A549 (cell line): ENCODE data around the gene GNG12. TPM values are rescaled to one million over a fixed set of nuclear protein-coding genes. Genes with fewer than 3 reads are reported as not detected.

Experiments
- ATAC-seq, 2 experiments: fragments of 200-7000 bp in 1 of 2; fragments of >200 bp in 1 of 2; cut with Nextera tagmentation in 1 of 2; cut with Tn5 transposase in 1 of 2; 3 replicates each; pipeline versions ENCODE4 v1.8.0 to v1.9.1; 2018 to 2020; ENCODE audit warnings: mild to moderate bottlenecking in 1 of 2, moderate library complexity in 1 of 2
- CTCF ChIA-PET: fragments of 300-600 bp; sonication (Branson Sonifier 250); formaldehyde crosslinking; extraction: SDS; loops from one replicate; lab custom pipeline; 2021; ENCODE audit warnings: antibody characterized with exemption, inconsistent platforms; lab: Yijun Ruan, JAX
- POLR2A ChIA-PET: fragments of 350-600 bp; formaldehyde crosslinking; extraction: SDS; loops from one replicate; lab custom pipeline; 2021; ENCODE audit warnings: antibody characterized with exemption, inconsistent platforms; lab: Yijun Ruan, JAX
- DNase-seq, 2 experiments: peaks; one replicate each; pipeline versions ENCODE4 v3.0.0 to v3.0.0-alpha.2; 2011 to 2016; ENCODE audit warnings: low read depth in 1 of 2, low spot score in 1 of 2
- FAIRE-seq: peaks from 2 replicates; lab custom pipeline; 2011; peaks lifted over from hg19 to GRCh38; lab: Jason Lieb, UNC
- H3K27ac ChIP-seq, 2 experiments: fragments of >200 bp; sonication (Bioruptor Twin); formaldehyde crosslinking; 3 replicates each; pipeline ENCODE4 v1.5.1; 2016 to 2017
- H3K4me1 ChIP-seq: fragments of >200 bp; sonication (Bioruptor Twin); formaldehyde crosslinking; 3 replicates; pipeline ENCODE4 v1.6.1; 2016
- H3K4me2 ChIP-seq: fragments of >200 bp; sonication (Bioruptor Twin); formaldehyde crosslinking; 3 replicates; pipeline ENCODE4 v1.6.1; 2016
- H3K4me3 ChIP-seq: fragments of >200 bp; sonication (Bioruptor Twin); formaldehyde crosslinking; 3 replicates; pipeline ENCODE4 v1.5.1; 2016
- H3K9me3 ChIP-seq: fragments of >200 bp; sonication (Bioruptor Twin); formaldehyde crosslinking; 3 replicates; pipeline ENCODE4 v1.6.1; 2016
- ATOH8 ChIP-seq: fragments of 250-450 bp; sonication (Bioruptor Pico); IDR thresholded peaks from 2 replicates; pipeline ENCODE4 v1.5.0; 2020; ENCODE audit warnings: low read depth, mild to moderate bottlenecking, moderate library complexity
- BHLHE40 ChIP-seq: IDR thresholded peaks from 2 replicates; pipeline ENCODE4 v1.6.1; 2012; ENCODE audit warnings: low read depth, low read length, inconsistent platforms
- CHD4 ChIP-seq: fragments of 200-600 bp; sonication (generic); IDR thresholded peaks from 2 replicates; pipeline ENCODE4 v1.6.1; 2016; ENCODE audit warnings: antibody characterized with exemption, mild to moderate bottlenecking, borderline replicate concordance
- E2F6 ChIP-seq: IDR thresholded peaks from 2 replicates; pipeline ENCODE4 v1.6.1; 2012; ENCODE audit warnings: low read depth, borderline replicate concordance
- EHMT2 ChIP-seq: fragments of 200-600 bp; sonication (generic); IDR thresholded peaks from 2 replicates; pipeline ENCODE4 v1.6.1; 2016; ENCODE audit warnings: antibody characterized with exemption, low read depth, mild to moderate bottlenecking, moderate library complexity
- FOXS1 ChIP-seq: fragments of 250-450 bp; sonication (Bioruptor Pico); IDR thresholded peaks from 2 replicates; pipeline ENCODE4 v1.5.0; 2020; ENCODE audit warnings: mild to moderate bottlenecking, moderate library complexity
- GATA3 ChIP-seq: IDR thresholded peaks from 2 replicates; pipeline ENCODE4 v1.6.1; 2012; ENCODE audit warnings: borderline replicate concordance
- HDAC2 ChIP-seq: fragments of 200-600 bp; sonication (generic); IDR thresholded peaks from 2 replicates; pipeline ENCODE4 v1.6.1; 2016
- HES2 ChIP-seq: fragments of >200 bp; sonication (Bioruptor Twin); formaldehyde crosslinking; IDR thresholded peaks from 2 replicates; pipeline ENCODE4 v1.6.1; 2016
- HEYL ChIP-seq: fragments of 250-450 bp; sonication (Bioruptor Pico); IDR thresholded peaks from 2 replicates; pipeline ENCODE4 v1.8.0; 2021; ENCODE audit warnings: mild to moderate bottlenecking, moderate library complexity
- HOXB5 ChIP-seq: fragments of 250-450 bp; sonication (Bioruptor Pico); IDR thresholded peaks from 2 replicates; pipeline ENCODE4 v1.5.0; 2020; ENCODE audit warnings: mild to moderate bottlenecking, moderate library complexity
- JUN ChIP-seq, 2 experiments: fragments of >200 bp; sonication (Bioruptor Twin); formaldehyde crosslinking; IDR thresholded peaks; 2 replicates in 1 of 2; 3 replicates in 1 of 2; pipeline ENCODE4 v1.6.1; 2016 to 2017
- JUNB ChIP-seq: fragments of >200 bp; sonication (Bioruptor Twin); formaldehyde crosslinking; IDR thresholded peaks from 2 replicates; pipeline ENCODE4 v1.6.1; 2016
- KDM5A ChIP-seq: fragments of 200-600 bp; sonication (generic); IDR thresholded peaks from 2 replicates; pipeline ENCODE4 v1.6.1; 2016; ENCODE audit warnings: antibody characterized with exemption, mild to moderate bottlenecking
- MAFK ChIP-seq: fragments of 450-650 bp; IDR thresholded peaks from 2 replicates; pipeline ENCODE4 v1.6.1; 2014; ENCODE audit not compliant: partially characterized antibody
- MAX ChIP-seq: IDR thresholded peaks from 2 replicates; pipeline ENCODE4 v1.6.1; 2012
- MAZ ChIP-seq: fragments of 150-350 bp; IDR thresholded peaks from 2 replicates; pipeline ENCODE4 v1.6.1; 2014; ENCODE audit warnings: antibody characterized with exemption, low read depth, low read length, borderline replicate concordance
- MYC ChIP-seq: IDR thresholded peaks from 2 replicates; pipeline ENCODE4 v1.6.1; 2012; ENCODE audit warnings: mild to moderate bottlenecking, inconsistent platforms, low read length, improper control_type of control experiment, borderline replicate concordance
- NFE2L2 ChIP-seq: fragments of 150-350 bp; conservative IDR thresholded peaks from 2 replicates; pipeline ENCODE4 v1.6.1; 2014; ENCODE audit warnings: low read length
- NPAS2 ChIP-seq: fragments of 250-450 bp; sonication (Bioruptor Pico); IDR thresholded peaks from 2 replicates; pipeline ENCODE4 v1.8.0; 2022; ENCODE audit warnings: mild to moderate bottlenecking, moderate library complexity, borderline replicate concordance
- PHF8 ChIP-seq: fragments of 200-600 bp; sonication (generic); IDR thresholded peaks from 2 replicates; pipeline ENCODE4 v1.6.1; 2016; ENCODE audit warnings: low read depth, mild to moderate bottlenecking, antibody characterized with exemption, moderate library complexity, borderline replicate concordance
- POLR2A ChIP-seq: IDR thresholded peaks from 2 replicates; pipeline ENCODE4 v1.6.1; 2012; ENCODE audit warnings: mild to moderate bottlenecking, low read length
- RAD21 ChIP-seq, 2 experiments: fragments of >200 bp in 1 of 2; sonication (Bioruptor Twin) in 1 of 2; formaldehyde crosslinking in 1 of 2; IDR thresholded peaks in 1 of 2; conservative IDR thresholded peaks in 1 of 2; 2 replicates in 1 of 2; 3 replicates in 1 of 2; pipeline ENCODE4 v1.6.1; 2012 to 2018; ENCODE audit warnings: inconsistent platforms in 1 of 2
- RARB ChIP-seq: fragments of 250-450 bp; sonication (Bioruptor Pico); IDR thresholded peaks from 2 replicates; pipeline ENCODE4 v1.8.0; 2021; ENCODE audit warnings: mild to moderate bottlenecking, moderate library complexity
- RCOR1 ChIP-seq: fragments of 150-350 bp; IDR thresholded peaks from 2 replicates; pipeline ENCODE4 v1.6.1; 2014; ENCODE audit warnings: antibody characterized with exemption, low read length, low read depth
- SREBF2 ChIP-seq: fragments of 450-650 bp; IDR thresholded peaks from 2 replicates; pipeline ENCODE4 v1.6.1; 2014; ENCODE audit warnings: mild to moderate bottlenecking, moderate library complexity
- ZC3H11A ChIP-seq: fragments of 450-650 bp; IDR thresholded peaks from 2 replicates; pipeline ENCODE4 v1.6.1; 2014; ENCODE audit warnings: antibody characterized with exemption, mild to moderate bottlenecking
- ZFP36 ChIP-seq: fragments of 450-650 bp; IDR thresholded peaks from 2 replicates; pipeline ENCODE4 v1.6.1; 2014; ENCODE audit warnings: borderline replicate concordance; ENCODE audit not compliant: partially characterized antibody
- ZSCAN20 ChIP-seq: fragments of 250-450 bp; sonication (Bioruptor Pico); IDR thresholded peaks from 2 replicates; pipeline ENCODE4 v1.8.0; 2022; ENCODE audit warnings: mild to moderate bottlenecking, moderate library complexity
- WGBS: methylation state at CpG from one replicate; pipeline ENCODE4 v1.1.6; 2017; ENCODE audit errors: missing lambda C conversion rate; 5-methylcytosine and 5-hydroxymethylcytosine counted together
- polyA plus RNA-seq, 4 experiments: library from polyadenylated mRNA; depleted of rRNA in 3 of 4; stranded (reverse); fragments of >200 nt; fragmentation: RNase III in 1 of 4; extraction: RNeasy Plus Mini Kit Qiagen cat#74134 plus additional on column Dnase treatment in 1 of 4; gene quantifications; 2 replicates in 3 of 4; 3 replicates in 1 of 4; pipeline ENCODE4 v1.2.3, GENCODE V29; 2011 to 2017

Gene GNG12
- polyA plus RNA-seq, 2 of the 4 experiments (the other 2 are of a cell fraction), result 91.8 to 132 TPM

- ChIA-PET CTCF (interaction anchor here (0.6 to 1.8 kb wide), 4 partner anchors 19 to 185 kb away, joined by 3 to 6 read pairs (median 4); no protein-coding TSS in a partner anchor), POLR2A (no interaction called here)
- TF ChIP-seq ZFP36 (no peak), E2F6 (no peak), JUNB (no peak), MAZ (no peak), HDAC2 (no peak), EHMT2 (no peak), POLR2A (no peak), RARB (CRISPR knock-in tag) (no peak), MAX (no peak), MAFK (no peak), ZC3H11A (no peak), HEYL (CRISPR knock-in tag) (no peak), ZSCAN20 (no peak), HES2 (no peak), RCOR1 (no peak), KDM5A (no peak), ATOH8 (CRISPR knock-in tag) (no peak), NFE2L2 (no peak), CHD4 (no peak)
- DNase-seq (peak in 1 of 2 experiments; percentile 39), FAIRE-seq (no peak), ATAC-seq (no peak)
- 47% methylated on average over 3 of the region's 3 CpGs for WGBS
- peak overlapping the region; percentile 63 to 65; a peak in 5 of 6 replicates for H3K27ac ChIP-seq
- peaks cover 57% of the 10 kb centered on the region for H3K4me1 ChIP-seq
- H3K4me3 ChIP-seq, result no peak overlapping the region
- H3K4me2 ChIP-seq, result peak overlapping the region; percentile 62
- no peaks in the 10 kb centered on the region for H3K9me3 ChIP-seq
Observed at GRCh38 chr1:67741121-67741520, 92.1 kb downstream of the GNG12 start.

- peak overlapping the region; percentile 62 for H3K4me2 ChIP-seq
- FAIRE-seq (no peak), ATAC-seq (no peak), DNase-seq (no peak)
- POLR2A ChIA-PET, result no interaction called here
- TF ChIP-seq JUN (IDR thresholded peaks at IDR 0.05) (no peak), PHF8 (no peak), GATA3 (no peak), EHMT2 (no peak), RAD21 (conservative IDR thresholded peaks at IDR 0.05 in 1 of 2, IDR thresholded peaks at IDR 0.05 in 1 of 2) (no peak), MYC (no peak), ZSCAN20 (no peak), MAX (no peak), FOXS1 (no peak), ZFP36 (no peak), RCOR1 (no peak), BHLHE40 (no peak), NPAS2 (CRISPR knock-in tag) (no peak), SREBF2 (no peak), ZC3H11A (no peak), HOXB5 (no peak)
- CTCF ChIA-PET, result interaction anchor here (0.7 to 1.1 kb wide), 2 partner anchors 19 to 179 kb away, joined by 3 to 6 read pairs; no protein-coding TSS in a partner anchor
- H3K4me1 ChIP-seq, result peaks cover 57% of the 10 kb centered on the region
- WGBS, result 94% methylated on average over 3 of the region's 3 CpGs
- H3K4me3 ChIP-seq, result no peak overlapping the region
- peak overlapping the region in 1 of 2 experiments; percentile 63; a peak in 1 of 6 replicates for H3K27ac ChIP-seq
- no peaks in the 10 kb centered on the region for H3K9me3 ChIP-seq
Observed at GRCh38 chr1:67740543-67740942, 92.7 kb downstream of the GNG12 start.
